ENCODE results near the gene CD248. TPM values are rescaled to one million over a fixed set of nuclear protein-coding genes. Genes with fewer than 3 reads are reported as not detected.

The CD248 gene
- total RNA-seq, 1 donor from 2014 or later, result 11.4 TPM

DNA sequence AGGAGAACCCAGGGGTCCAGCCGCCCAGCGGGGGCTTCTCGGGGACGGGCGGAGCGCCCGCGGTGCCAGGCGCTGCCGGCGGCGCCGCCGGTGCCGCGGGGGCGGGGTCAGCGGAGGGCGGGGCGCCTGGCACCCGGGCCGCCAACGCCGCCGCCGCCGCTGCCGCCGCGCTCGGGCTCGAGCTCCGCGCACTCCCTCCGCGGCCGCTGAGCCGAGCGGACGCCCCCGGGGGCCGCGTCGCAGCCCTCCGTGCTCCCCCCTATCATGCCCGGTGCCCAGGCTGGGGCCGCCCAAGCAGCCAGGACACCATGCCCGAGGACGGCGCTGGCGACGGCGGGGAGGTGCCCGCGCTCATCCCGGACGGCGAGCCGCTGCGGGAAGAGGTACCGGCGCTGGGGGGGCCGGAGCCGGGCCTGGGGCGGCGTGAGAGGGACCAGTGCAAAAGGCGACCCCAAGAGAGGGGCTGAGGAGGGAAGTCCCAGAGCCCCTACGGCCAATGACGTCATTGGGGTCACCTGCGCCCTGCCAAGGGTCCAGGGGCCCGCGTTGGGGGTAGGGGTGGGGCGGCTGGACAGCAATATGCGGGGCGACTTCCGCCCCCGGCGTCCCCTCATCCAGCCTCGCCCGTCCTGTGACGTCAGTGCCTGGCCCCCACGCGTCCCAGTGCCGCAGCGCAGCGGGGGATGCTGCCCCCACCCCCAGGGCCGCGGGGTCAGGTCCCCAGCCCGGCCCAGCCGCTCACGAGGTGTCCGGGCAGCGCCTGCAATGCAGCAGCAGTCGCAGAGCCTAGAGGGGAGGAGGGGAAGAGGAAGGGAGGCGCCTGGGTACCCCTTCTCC is 24.9 kb downstream of the CD248 start, which contains the start of gene TMEM151A:
TMEM151A (plus strand) TSS at position 189 of the 837 bp plus-strand sequence; CDS start at position 309, 120 bp downstream.
- Mint-ChIP-seq H3K4me1 (ENCODE audit: low read depth, unreplicated experiment) (peaks cover 26% of the 10 kb centered on the region), H3K4me3 (ENCODE audit: unreplicated experiment) (peak within 1 kb of the TSS; percentile 95), H3K27me3 (ENCODE audit: unreplicated experiment) (peaks cover 25% of the 10 kb centered on the region), H3K36me3 (ENCODE audit: unreplicated experiment) (no peaks in the 10 kb centered on the region), H3K9me3 (ENCODE audit: unreplicated experiment) (peaks cover 24% of the 10 kb centered on the region), H3K27ac (ENCODE audit: unreplicated experiment) (peak within 1 kb of the TSS; percentile 98)
- no peak for TF ChIP-seq CTCF (IDR thresholded peaks at IDR 0.05; ENCODE audit: partially characterized antibody, unreplicated experiment)
- peak; percentile 47 for DNase-seq

DNA sequence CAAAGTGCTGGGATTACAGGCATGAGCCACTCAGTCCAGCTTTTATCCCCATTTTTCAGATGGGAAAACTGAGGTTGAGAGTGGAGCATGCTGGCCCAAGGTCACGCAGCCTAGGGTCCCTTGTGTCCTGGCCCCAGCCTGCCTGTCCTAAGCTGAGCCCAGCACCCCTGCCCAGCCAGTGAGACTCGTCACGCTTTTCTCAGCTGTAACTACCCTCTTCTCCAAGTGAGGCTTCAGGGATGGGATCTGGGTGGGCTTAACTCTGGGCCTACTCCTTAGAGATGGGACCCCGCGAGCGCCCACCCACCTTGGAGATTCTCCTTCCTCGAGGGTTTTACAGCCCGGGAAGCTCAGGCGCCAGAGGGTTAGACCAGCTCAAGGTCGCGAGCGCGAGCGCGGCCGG is 25.5 kb downstream of the CD248 start:
- TF ChIP-seq CTCF (IDR thresholded peaks at IDR 0.05; ENCODE audit: partially characterized antibody, unreplicated experiment), result no peak
- Mint-ChIP-seq H3K27ac (ENCODE audit: unreplicated experiment) (no peak overlapping the region), H3K4me3 (ENCODE audit: unreplicated experiment) (peak overlapping the region; percentile 95), H3K4me1 (ENCODE audit: low read depth, unreplicated experiment) (peaks cover 28% of the 10 kb centered on the region), H3K9me3 (ENCODE audit: unreplicated experiment) (peaks cover 25% of the 10 kb centered on the region), H3K36me3 (ENCODE audit: unreplicated experiment) (no peaks in the 10 kb centered on the region), H3K27me3 (ENCODE audit: unreplicated experiment) (peaks cover 25% of the 10 kb centered on the region)
- no peak for DNase-seq

GRCh38 chr11:66290330-66290621 is 26.6 kb downstream of the CD248 start:
- Mint-ChIP-seq H3K9me3 (ENCODE audit: unreplicated experiment) (peaks cover 22% of the 10 kb centered on the region), H3K27me3 (ENCODE audit: unreplicated experiment) (peaks cover 29% of the 10 kb centered on the region), H3K4me3 (ENCODE audit: unreplicated experiment) (peak overlapping the region; percentile 95), H3K36me3 (ENCODE audit: unreplicated experiment) (no peaks in the 10 kb centered on the region), H3K27ac (ENCODE audit: unreplicated experiment) (peak overlapping the region; percentile 98), H3K4me1 (ENCODE audit: low read depth, unreplicated experiment) (peaks cover 32% of the 10 kb centered on the region)
- TF ChIP-seq CTCF (IDR thresholded peaks at IDR 0.05; ENCODE audit: partially characterized antibody, unreplicated experiment), result no peak
- DNase-seq, result no peak

GRCh38 chr11:66289548-66290329 is 27.1 kb downstream of the CD248 start:
- H3K27ac Mint-ChIP-seq (ENCODE audit: unreplicated experiment), result peak overlapping the region; percentile 98
- TF ChIP-seq CTCF (IDR thresholded peaks at IDR 0.05; ENCODE audit: partially characterized antibody, unreplicated experiment), result no peak
- H3K4me3 Mint-ChIP-seq (ENCODE audit: unreplicated experiment), result peak overlapping the region; percentile 95
- H3K36me3 Mint-ChIP-seq (ENCODE audit: unreplicated experiment), result no peaks in the 10 kb centered on the region
- H3K4me1 Mint-ChIP-seq (ENCODE audit: low read depth, unreplicated experiment), result peaks cover 34% of the 10 kb centered on the region
- H3K9me3 Mint-ChIP-seq (ENCODE audit: unreplicated experiment), result peaks cover 22% of the 10 kb centered on the region
- H3K27me3 Mint-ChIP-seq (ENCODE audit: unreplicated experiment), result peaks cover 29% of the 10 kb centered on the region
- DNase-seq, result no peak

Measured in glutamatergic neuron (in vitro differentiated cells).